Left lung (tissue), 10 donors: ENCODE data around the gene LRP5. TPM values are rescaled to one million over a fixed set of nuclear protein-coding genes. Genes with fewer than 3 reads are reported as not detected.
"Not testable (repeated sequence)": the region's sequence is repeated elsewhere in the genome, so short reads cannot be mapped to it uniquely, and the experiment has no call there.

ENCODE experiments used
- ATAC-seq: fragments of 200-7000 bp; cut with Tn5 transposase; one replicate; pipeline ENCODE4 v1.9.1; 2020; ENCODE audit warnings: moderate library complexity
- DNase-seq, 4 donors: peaks; one replicate each; pipeline ENCODE4 v3.0.0-alpha.2; 2013 to 2020
- H3K27ac ChIP-seq, 2 donors: fragments of 200-600 bp; sonication (generic) in 1 of 2; one replicate each; pipeline versions ENCODE4 v1.5.0 to v1.8.0; 2020 to 2021
- H3K27me3 ChIP-seq, 2 donors: fragments of 200-600 bp; sonication (generic) in 1 of 2; one replicate each; pipeline versions ENCODE4 v1.5.0 to v1.8.0; 2020 to 2021
- H3K36me3 ChIP-seq, 2 donors: fragments of 200-600 bp; sonication (generic) in 1 of 2; one replicate each; pipeline versions ENCODE4 v1.5.0 to v1.8.0; 2020 to 2021
- H3K4me1 ChIP-seq, 2 donors: fragments of 200-600 bp; one replicate each; pipeline ENCODE4 v1.8.0; 2021
- H3K4me3 ChIP-seq, 2 donors: fragments of 200-600 bp; sonication (generic) in 1 of 2; one replicate each; pipeline versions ENCODE4 v1.5.0 to v1.8.0; 2020 to 2021; ENCODE audit warnings: mild to moderate bottlenecking in 1 of 2
- H3K9me3 ChIP-seq, 2 donors: fragments of 200-600 bp; sonication (generic) in 1 of 2; one replicate each; pipeline versions ENCODE4 v1.5.0 to v1.8.0; 2020 to 2021
- CTCF ChIP-seq, 2 donors: fragments of 200-600 bp; sonication (generic) in 1 of 2; IDR thresholded peaks; one replicate each; pipeline versions ENCODE4 v1.5.0 to v1.8.0; 2021; ENCODE audit warnings: antibody characterized with exemption in 2 of 2
- intact Hi-C, 2 donors: fragments of 100-400 bp; cut with DNase I; formaldehyde crosslinking; loops; one replicate each; pipeline versions ENCODE4 v1.11.2 to v1.14.2; 2022
- polyA plus RNA-seq, 6 donors: library from polyadenylated mRNA; unstranded; fragments of 120-200 nt; gene quantifications; one replicate each; pipeline ENCODE4 v1.2.1, GENCODE V29; 2013; ENCODE audit not compliant: insufficient read length in 6 of 6
- total RNA-seq, 2 donors: library from RNA; stranded (reverse); fragmentation: NEBNext Ultra II Directional; extraction: Animal tissue kit (Norgen Biotek cat#: 25700); gene quantifications; one replicate each; pipeline ENCODE4 v1.2.1, GENCODE V29; 2021
- donor health status: DM: no; HTN: yes; CAD: no.
- donor health status: DM: no; HTN: no; CAD: no.

LRP5 gene
- total and polyA plus RNA-seq, 8 donors: 48.9 to 71.9 (median 57.4) TPM

- DNase-seq: no peak
- no peak for TF ChIP-seq CTCF (IDR thresholded peaks at IDR 0.05)
- ATAC-seq: peak; percentile 79
Measured at GRCh38 chr11:68454767-68455166, 142.4 kb downstream of the LRP5 start.

GRCh38 chr11:68455485-68455884, 143.1 kb downstream of the LRP5 start:
- Histone ChIP-seq H3K27me3 (no peaks in the 10 kb centered on the region), H3K36me3 (no peaks in the 10 kb centered on the region), H3K9me3 (no peaks in the 10 kb centered on the region), H3K4me1 (peaks cover 0 to 4% of the 10 kb centered on the region in 2 donors), H3K4me3 (no peak overlapping the region), H3K27ac (no peak overlapping the region)
- no peak for TF ChIP-seq CTCF (IDR thresholded peaks at IDR 0.05)
- DNase-seq (no peak), ATAC-seq (no peak)
- intact Hi-C loops: no loop called here

More at GRCh38 chr11:68454767-68455166, 142.4 kb downstream of the LRP5 start:
- no peak overlapping the region for H3K27ac ChIP-seq
- H3K36me3 ChIP-seq: peaks cover 0 to 3% of the 10 kb centered on the region in 2 donors
- intact Hi-C loops: no loop called here
- no peaks in the 10 kb centered on the region for H3K27me3 ChIP-seq
- H3K4me1 ChIP-seq: peaks cover 0 to 3% of the 10 kb centered on the region in 2 donors
- H3K4me3 ChIP-seq: no peak overlapping the region
- H3K9me3 ChIP-seq: no peaks in the 10 kb centered on the region

- Histone ChIP-seq H3K9me3 (no peaks in the 10 kb centered on the region), H3K4me1 (peaks cover 0 to 12% of the 10 kb centered on the region in 2 donors), H3K27ac (no peak overlapping the region), H3K4me3 (no peak overlapping the region), H3K36me3 (no peaks in the 10 kb centered on the region), H3K27me3 (no peaks in the 10 kb centered on the region)
- ATAC-seq: no peak
- DNase-seq: no peak
- intact Hi-C loops: no loop called here
- no peak for TF ChIP-seq CTCF (IDR thresholded peaks at IDR 0.05)
Measured at GRCh38 chr11:68457216-68457897, 145.0 kb downstream of the LRP5 start.

- no peak overlapping the region for H3K4me3 ChIP-seq
- DNase-seq (no peak), ATAC-seq (no peak)
- intact Hi-C loops: no loop called here
- no peaks in the 10 kb centered on the region for H3K9me3 ChIP-seq
- H3K27ac ChIP-seq: no peak overlapping the region
- H3K36me3 ChIP-seq: no peaks in the 10 kb centered on the region
- H3K27me3 ChIP-seq: no peaks in the 10 kb centered on the region
- TF ChIP-seq CTCF (IDR thresholded peaks at IDR 0.05): no peak
- peaks cover 1 to 18% of the 10 kb centered on the region in 2 donors for H3K4me1 ChIP-seq
Measured at GRCh38 chr11:68457898-68458249, 145.5 kb downstream of the LRP5 start.

GRCh38 chr11:68458340-68458739, 145.9 kb downstream of the LRP5 start:
- H3K36me3 ChIP-seq, H3K9me3 ChIP-seq, H3K27ac ChIP-seq, ATAC-seq, intact Hi-C loops, H3K27me3 ChIP-seq, H3K4me3 ChIP-seq, DNase-seq: not testable (repeated sequence)
- peaks cover 5 to 22% of the 10 kb centered on the region in 2 donors for H3K4me1 ChIP-seq
